Lower lobe of right lung (tissue), 2 donors: ENCODE results near the gene SLC25A39. TPM values are rescaled to one million over a fixed set of nuclear protein-coding genes. Genes with fewer than 3 reads are reported as not detected.

Source experiments
- ATAC-seq, 2 donors: fragments of 200-7000 bp; cut with Tn5 transposase; one replicate each; pipeline ENCODE4 v1.9.1; 2020 to 2022; ENCODE audit warnings: mild to moderate bottlenecking in 2 of 2, moderate library complexity in 2 of 2
- DNase-seq: peaks from one replicate; pipeline ENCODE4 v3.0.0-alpha.2; 2020
- H3K27ac ChIP-seq: fragments of 200-600 bp; one replicate; pipeline ENCODE4 v1.8.0; 2022
- H3K27me3 ChIP-seq: fragments of 200-600 bp; one replicate; pipeline ENCODE4 v1.8.0; 2022; ENCODE audit warnings: low read depth
- H3K36me3 ChIP-seq: fragments of 200-600 bp; one replicate; pipeline ENCODE4 v1.8.0; 2022; ENCODE audit warnings: mild to moderate bottlenecking
- H3K4me1 ChIP-seq: fragments of 200-600 bp; one replicate; pipeline ENCODE4 v1.8.0; 2022
- H3K4me3 ChIP-seq: fragments of 200-600 bp; one replicate; pipeline ENCODE4 v1.8.0; 2022; ENCODE audit warnings: mild to moderate bottlenecking
- H3K9me3 ChIP-seq: fragments of 200-600 bp; one replicate; pipeline ENCODE4 v1.8.0; 2022
- intact Hi-C: fragments of 100-400 bp; cut with DNase I; formaldehyde crosslinking; loops from one replicate; pipeline ENCODE4 v1.11.0; 2022
- total RNA-seq: library from RNA; stranded (reverse); fragmentation: NEBNext Ultra II Directional; extraction: Animal tissue kit (Norgen Biotek cat#: 25700); gene quantifications from one replicate; pipeline ENCODE4 v1.2.1, GENCODE V29; 2021
- TF ChIP-seq, protein P1 (sequence below): fragments of 200-600 bp; IDR thresholded peaks from one replicate; pipeline ENCODE4 v1.8.0; 2022; ENCODE audit warnings: antibody characterized with exemption, mild to moderate bottlenecking
- donor health status: DM: no; HTN: yes; CAD: no; lungs with severe emphysema.

The SLC25A39 gene
- total RNA-seq, 1 donor from 2014 or later: 76.1 TPM

- Histone ChIP-seq H3K4me1 (peaks cover 17% of the 10 kb centered on the region), H3K27me3 (no peaks in the 10 kb centered on the region), H3K36me3 (no peaks in the 10 kb centered on the region), H3K27ac (no peak overlapping the region), H3K4me3 (no peak overlapping the region), H3K9me3 (no peaks in the 10 kb centered on the region)
- intact Hi-C loops: no loop called here
- TF ChIP-seq, protein P1, sequence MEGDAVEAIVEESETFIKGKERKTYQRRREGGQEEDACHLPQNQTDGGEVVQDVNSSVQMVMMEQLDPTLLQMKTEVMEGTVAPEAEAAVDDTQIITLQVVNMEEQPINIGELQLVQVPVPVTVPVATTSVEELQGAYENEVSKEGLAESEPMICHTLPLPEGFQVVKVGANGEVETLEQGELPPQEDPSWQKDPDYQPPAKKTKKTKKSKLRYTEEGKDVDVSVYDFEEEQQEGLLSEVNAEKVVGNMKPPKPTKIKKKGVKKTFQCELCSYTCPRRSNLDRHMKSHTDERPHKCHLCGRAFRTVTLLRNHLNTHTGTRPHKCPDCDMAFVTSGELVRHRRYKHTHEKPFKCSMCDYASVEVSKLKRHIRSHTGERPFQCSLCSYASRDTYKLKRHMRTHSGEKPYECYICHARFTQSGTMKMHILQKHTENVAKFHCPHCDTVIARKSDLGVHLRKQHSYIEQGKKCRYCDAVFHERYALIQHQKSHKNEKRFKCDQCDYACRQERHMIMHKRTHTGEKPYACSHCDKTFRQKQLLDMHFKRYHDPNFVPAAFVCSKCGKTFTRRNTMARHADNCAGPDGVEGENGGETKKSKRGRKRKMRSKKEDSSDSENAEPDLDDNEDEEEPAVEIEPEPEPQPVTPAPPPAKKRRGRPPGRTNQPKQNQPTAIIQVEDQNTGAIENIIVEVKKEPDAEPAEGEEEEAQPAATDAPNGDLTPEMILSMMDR: no peak
- ATAC-seq (no peak), DNase-seq (no peak)
Observed at GRCh38 chr17:44284024-44284400, 40.6 kb downstream of the SLC25A39 start.

GRCh38 chr17:44283344-44284023, 41.1 kb downstream of the SLC25A39 start:
- DNase-seq (no peak), ATAC-seq (no peak)
- Histone ChIP-seq H3K27me3 (no peaks in the 10 kb centered on the region), H3K27ac (no peak overlapping the region), H3K4me1 (peaks cover 21% of the 10 kb centered on the region), H3K9me3 (no peaks in the 10 kb centered on the region), H3K36me3 (no peaks in the 10 kb centered on the region), H3K4me3 (no peak overlapping the region)
- intact Hi-C loops: no loop called here
- TF ChIP-seq, protein P1: no peak

- intact Hi-C loops: no loop called here
- TF ChIP-seq, protein P1: no peak
- no peak overlapping the region for H3K27ac ChIP-seq
Observed at GRCh38 chr17:44282264-44282663, 42.4 kb downstream of the SLC25A39 start.

DNA sequence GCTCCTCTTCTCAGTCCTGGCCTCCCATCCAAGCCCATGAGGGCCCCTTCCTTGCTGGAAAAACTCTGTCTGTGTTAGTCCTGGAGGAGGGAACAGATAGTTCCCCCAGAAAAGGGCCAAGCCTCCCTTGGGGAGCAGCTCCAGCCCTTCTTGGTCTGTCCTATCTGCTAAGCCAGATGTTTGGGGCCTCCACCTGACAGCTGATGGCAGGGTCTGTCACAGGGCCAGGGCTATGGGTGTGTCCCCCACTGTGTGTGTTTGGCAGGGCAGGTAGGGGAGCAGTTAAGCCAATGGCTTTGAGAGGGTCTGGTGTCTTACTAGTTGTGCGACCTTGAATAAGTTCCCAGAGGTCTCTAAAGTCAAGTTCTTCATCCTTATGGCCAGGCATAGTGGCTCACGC, 43.1 kb downstream of the SLC25A39 start:
- H3K4me1 ChIP-seq: peaks cover 21% of the 10 kb centered on the region
- intact Hi-C loops: no loop called here
- no peak overlapping the region for H3K4me3 ChIP-seq
- H3K27me3 ChIP-seq: no peaks in the 10 kb centered on the region
- H3K36me3 ChIP-seq: no peaks in the 10 kb centered on the region
- TF ChIP-seq, protein P1: no peak
- no peak overlapping the region for H3K27ac ChIP-seq
- no peaks in the 10 kb centered on the region for H3K9me3 ChIP-seq
- DNase-seq (no peak), ATAC-seq (no peak)

More at GRCh38 chr17:44282264-44282663, 42.4 kb downstream of the SLC25A39 start:
- H3K4me3 ChIP-seq: no peak overlapping the region
- H3K36me3 ChIP-seq: no peaks in the 10 kb centered on the region
- no peaks in the 10 kb centered on the region for H3K27me3 ChIP-seq
- no peaks in the 10 kb centered on the region for H3K9me3 ChIP-seq
- peaks cover 21% of the 10 kb centered on the region for H3K4me1 ChIP-seq
- no peak for ATAC-seq
- DNase-seq: no peak

DNA sequence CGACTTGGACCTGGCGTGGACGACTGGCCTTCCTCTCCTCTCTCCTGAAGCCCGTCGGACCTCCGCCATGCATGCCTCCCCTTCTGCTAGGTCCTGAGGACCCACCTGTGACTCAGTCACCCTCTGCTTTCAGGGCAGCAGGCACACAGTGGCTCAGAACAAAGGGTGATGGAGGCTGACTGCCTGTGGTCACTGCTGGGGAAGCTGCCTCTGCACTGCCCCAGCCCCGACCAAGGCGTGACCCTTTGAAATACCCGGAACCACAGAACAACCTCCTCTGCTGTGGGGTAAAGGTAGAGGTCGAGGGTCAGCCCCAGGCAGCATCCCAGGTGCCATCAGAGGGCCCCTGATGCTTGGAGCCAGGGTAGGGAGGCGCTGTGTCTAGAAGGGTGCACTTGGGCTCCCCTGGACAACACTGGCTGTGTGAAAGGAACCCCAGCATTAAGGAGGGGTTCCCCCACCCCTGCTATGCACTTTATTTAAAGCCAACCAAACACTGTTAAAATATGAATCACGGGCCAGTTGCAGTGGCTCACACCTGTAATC, 44.2 kb downstream of the SLC25A39 start:
- Histone ChIP-seq H3K4me1 (peaks cover 21% of the 10 kb centered on the region), H3K27ac (peak overlapping the region; percentile 80), H3K4me3 (no peak overlapping the region), H3K9me3 (no peaks in the 10 kb centered on the region), H3K27me3 (no peaks in the 10 kb centered on the region), H3K36me3 (no peaks in the 10 kb centered on the region)
- TF ChIP-seq, protein P1: no peak
- no peak for DNase-seq
- intact Hi-C loops: no loop called here
- peak; percentile 50 to 55 for ATAC-seq
